ENCODE results near the gene EDC3.

- TF ChIP-seq POLR2AphosphoS5 (IDR thresholded peaks at IDR 0.05; ENCODE audit: low read depth, low read length) (no peak), TAF1 (IDR thresholded peaks at IDR 0.05; ENCODE audit: borderline replicate concordance, low read depth, low read length) (no peak)
These were observed 74.9 kb downstream of the EDC3 start for GRCh38 chr15:74620636-74621545.

Data from GM12892 (cell line).